Ascending aorta (tissue), 2 donors: ENCODE results near the gene CACNA2D3. TPM values are rescaled to one million over a fixed set of nuclear protein-coding genes. Genes with fewer than 3 reads are reported as not detected.

Experiments
- DNase-seq, 2 donors: peaks; one replicate each; pipeline ENCODE4 v3.0.0-alpha.2; 2019; ENCODE audit warnings: low spot score in 2 of 2
- H3K27ac ChIP-seq, 2 donors: fragments of 200-600 bp; sonication (generic); one replicate each; pipeline ENCODE4 v1.5.1; 2016 to 2017; ENCODE audit warnings: mild to moderate bottlenecking in 1 of 2
- H3K27me3 ChIP-seq: fragments of 200-600 bp; sonication (generic); one replicate; pipeline ENCODE4 v1.5.1; 2017
- H3K36me3 ChIP-seq, 2 donors: fragments of 200-600 bp; sonication (generic); one replicate each; pipeline ENCODE4 v1.5.1; 2016
- H3K4me1 ChIP-seq, 2 donors: fragments of 200-600 bp; sonication (generic); one replicate each; pipeline ENCODE4 v1.5.1; 2016 to 2017; ENCODE audit warnings: mild to moderate bottlenecking in 1 of 2
- H3K4me3 ChIP-seq, 2 donors: fragments of 200-600 bp; sonication (generic); one replicate each; pipeline ENCODE4 v1.5.1; 2016 to 2017; ENCODE audit warnings: mild to moderate bottlenecking in 1 of 2
- H3K9me3 ChIP-seq, 2 donors: fragments of 200-600 bp; sonication (generic); one replicate each; pipeline ENCODE4 v1.5.1; 2016
- intact Hi-C: fragments of 100-400 bp; cut with DNase I; formaldehyde crosslinking; loops from one replicate; pipeline ENCODE4 v1.15.1; 2023
- total RNA-seq: library from RNA; depleted of rRNA; stranded (reverse); fragments of >200 nt; gene quantifications from one replicate; pipeline ENCODE4 v1.1.0, GENCODE V29; 2016
- TF ChIP-seq, protein P1 (sequence below), 3 experiments: fragments of 200-600 bp in 2 of 3; fragments of 450-650 bp in 1 of 3; sonication (generic) in 2 of 3; IDR thresholded peaks; one replicate each; pipeline ENCODE4 v1.5.1; 2016 to 2019; ENCODE audit warnings: antibody characterized with exemption in 3 of 3, mild to moderate bottlenecking in 1 of 3, moderate library complexity in 1 of 3

Gene CACNA2D3
- total RNA-seq, 1 donor from 2014 or later, result not detected

DNA sequence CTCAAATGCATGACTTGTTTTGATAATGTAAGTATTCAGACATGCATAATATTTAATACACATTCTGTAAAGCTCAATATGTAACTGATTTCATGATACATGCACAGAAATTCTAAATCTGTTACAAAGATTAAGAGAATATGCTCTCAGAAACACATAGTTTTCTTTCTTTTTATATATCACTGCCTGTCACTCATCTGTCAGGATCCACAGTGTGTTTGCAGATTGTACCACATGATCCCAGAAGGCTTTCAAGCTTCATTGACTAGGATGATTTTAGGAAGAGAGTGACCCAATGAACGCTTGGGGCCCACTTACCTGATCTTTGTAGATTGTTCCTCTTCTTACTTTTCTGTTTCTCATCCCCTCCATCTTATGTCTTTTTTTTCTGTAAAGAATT, 261.9 kb downstream of the CACNA2D3 start:
- no peaks in the 10 kb centered on the region for H3K9me3 ChIP-seq
- no peak for DNase-seq
- no peak overlapping the region for H3K4me3 ChIP-seq
- intact Hi-C loops, result no loop called here
- H3K27ac ChIP-seq, result no peak overlapping the region
- no peaks in the 10 kb centered on the region for H3K27me3 ChIP-seq
- TF ChIP-seq, protein P1, sequence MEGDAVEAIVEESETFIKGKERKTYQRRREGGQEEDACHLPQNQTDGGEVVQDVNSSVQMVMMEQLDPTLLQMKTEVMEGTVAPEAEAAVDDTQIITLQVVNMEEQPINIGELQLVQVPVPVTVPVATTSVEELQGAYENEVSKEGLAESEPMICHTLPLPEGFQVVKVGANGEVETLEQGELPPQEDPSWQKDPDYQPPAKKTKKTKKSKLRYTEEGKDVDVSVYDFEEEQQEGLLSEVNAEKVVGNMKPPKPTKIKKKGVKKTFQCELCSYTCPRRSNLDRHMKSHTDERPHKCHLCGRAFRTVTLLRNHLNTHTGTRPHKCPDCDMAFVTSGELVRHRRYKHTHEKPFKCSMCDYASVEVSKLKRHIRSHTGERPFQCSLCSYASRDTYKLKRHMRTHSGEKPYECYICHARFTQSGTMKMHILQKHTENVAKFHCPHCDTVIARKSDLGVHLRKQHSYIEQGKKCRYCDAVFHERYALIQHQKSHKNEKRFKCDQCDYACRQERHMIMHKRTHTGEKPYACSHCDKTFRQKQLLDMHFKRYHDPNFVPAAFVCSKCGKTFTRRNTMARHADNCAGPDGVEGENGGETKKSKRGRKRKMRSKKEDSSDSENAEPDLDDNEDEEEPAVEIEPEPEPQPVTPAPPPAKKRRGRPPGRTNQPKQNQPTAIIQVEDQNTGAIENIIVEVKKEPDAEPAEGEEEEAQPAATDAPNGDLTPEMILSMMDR (IDR thresholded peaks at IDR 0.05), result no peak
- no peaks in the 10 kb centered on the region for H3K4me1 ChIP-seq
- no peaks in the 10 kb centered on the region for H3K36me3 ChIP-seq

DNA sequence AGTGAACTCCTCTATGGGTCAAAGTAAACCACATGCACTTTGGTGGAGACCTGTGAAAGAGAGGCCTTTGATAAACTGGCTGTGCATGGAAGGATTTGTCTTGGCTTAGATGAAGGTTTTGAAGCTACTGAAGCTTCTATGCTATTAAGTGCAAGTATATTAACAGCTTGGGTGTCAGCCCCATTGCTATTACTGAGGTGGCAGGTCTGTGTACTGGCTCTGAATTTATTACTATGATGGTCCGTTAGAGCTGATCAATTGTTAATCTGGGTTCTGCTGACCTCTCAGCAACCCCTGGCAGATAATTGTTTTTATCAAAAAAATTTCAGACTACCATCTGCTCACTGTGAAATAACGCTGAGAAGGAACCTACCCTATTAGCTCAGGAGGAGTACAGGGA, 268.2 kb downstream of the CACNA2D3 start:
- no peak overlapping the region for H3K4me3 ChIP-seq
- no peak overlapping the region for H3K27ac ChIP-seq
- no peaks in the 10 kb centered on the region for H3K4me1 ChIP-seq
- intact Hi-C loops, result no loop called here
- no peaks in the 10 kb centered on the region for H3K36me3 ChIP-seq
- no peak for DNase-seq
- TF ChIP-seq, protein P1 (IDR thresholded peaks at IDR 0.05), result no peak
- H3K9me3 ChIP-seq, result no peaks in the 10 kb centered on the region
- no peaks in the 10 kb centered on the region for H3K27me3 ChIP-seq

DNA sequence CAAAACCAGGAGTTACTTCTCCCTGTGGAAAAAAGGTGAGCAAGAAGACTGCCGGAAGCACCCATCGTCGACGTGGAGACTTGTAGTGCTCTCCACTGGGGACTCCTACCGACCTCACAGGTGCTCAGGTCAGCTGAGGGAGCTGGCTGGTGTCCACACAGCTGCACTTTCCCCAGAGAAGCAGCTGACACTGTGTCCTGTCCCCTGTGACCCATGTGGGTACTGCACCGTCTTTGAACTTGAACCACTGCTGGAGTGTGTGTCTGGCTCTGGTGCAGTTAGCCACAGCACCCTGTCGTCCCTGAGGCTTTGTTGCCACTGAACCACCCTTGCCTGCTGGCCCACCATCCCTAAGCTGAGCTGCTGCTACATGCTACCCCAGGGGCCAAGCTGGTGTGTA, 270.8 kb downstream of the CACNA2D3 start:
- Histone ChIP-seq H3K4me1 (no peaks in the 10 kb centered on the region), H3K27me3 (no peaks in the 10 kb centered on the region), H3K27ac (no peak overlapping the region), H3K9me3 (no peaks in the 10 kb centered on the region), H3K36me3 (no peaks in the 10 kb centered on the region), H3K4me3 (no peak overlapping the region)
- intact Hi-C loops, result no loop called here
- TF ChIP-seq, protein P1 (IDR thresholded peaks at IDR 0.05), result no peak
- DNase-seq, result no peak

DNA sequence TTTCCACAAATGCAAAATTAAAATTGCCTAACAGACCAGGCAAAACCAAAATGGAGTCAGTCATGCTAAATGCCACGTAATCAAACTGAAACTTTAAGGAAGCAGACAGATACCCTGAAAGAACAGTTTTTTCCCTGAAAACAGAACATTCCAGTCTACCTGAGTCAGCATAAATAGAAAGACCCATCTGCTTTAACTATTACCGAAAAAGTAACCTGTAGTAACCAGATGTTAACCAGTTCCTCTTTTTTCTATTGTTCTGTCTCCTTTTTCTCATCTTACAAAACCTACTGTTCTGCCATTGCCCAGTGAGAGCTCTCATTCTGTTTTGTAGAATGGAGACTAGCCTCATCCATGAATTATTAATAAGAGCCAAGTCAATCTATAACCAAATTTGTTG, 286.0 kb downstream of the CACNA2D3 start:
- intact Hi-C loops, result no loop called here
- H3K4me1 ChIP-seq, result no peaks in the 10 kb centered on the region

DNA sequence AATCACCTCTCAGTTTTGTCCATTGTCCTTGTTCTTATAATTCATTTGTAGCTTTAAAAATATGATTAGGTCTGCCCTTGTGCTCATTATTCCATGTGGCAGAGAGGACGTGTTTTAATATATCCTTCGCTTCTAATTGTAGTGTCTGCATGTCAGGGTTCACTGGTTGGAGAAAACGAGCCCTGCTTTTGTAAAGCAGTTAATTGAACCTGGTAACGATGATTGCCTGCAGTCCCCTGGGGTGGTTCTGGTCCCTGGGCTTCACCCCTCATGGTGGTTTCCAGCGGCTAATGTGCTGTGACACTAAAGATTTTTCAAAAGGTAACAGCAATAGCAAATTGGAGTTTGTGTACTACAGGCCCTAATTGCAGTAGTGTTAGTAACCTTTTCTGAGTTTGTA, 299.6 kb downstream of the CACNA2D3 start:
- TF ChIP-seq, protein P1 (IDR thresholded peaks at IDR 0.05), result no peak
- intact Hi-C loops, result loop anchor here (10.0 kb wide), 1 partner anchor 1833 kb away; no protein-coding TSS in a partner anchor
- no peak for DNase-seq
- Histone ChIP-seq H3K27ac (no peak overlapping the region), H3K4me3 (no peak overlapping the region), H3K9me3 (no peaks in the 10 kb centered on the region), H3K27me3 (no peaks in the 10 kb centered on the region), H3K4me1 (no peaks in the 10 kb centered on the region), H3K36me3 (no peaks in the 10 kb centered on the region)

More for the DNA sequence above, 286.0 kb downstream of the CACNA2D3 start:
- Histone ChIP-seq H3K27ac (no peak overlapping the region), H3K27me3 (no peaks in the 10 kb centered on the region), H3K9me3 (no peaks in the 10 kb centered on the region), H3K36me3 (no peaks in the 10 kb centered on the region), H3K4me3 (no peak overlapping the region)
- TF ChIP-seq, protein P1 (IDR thresholded peaks at IDR 0.05), result no peak
- DNase-seq, result no peak

DNA sequence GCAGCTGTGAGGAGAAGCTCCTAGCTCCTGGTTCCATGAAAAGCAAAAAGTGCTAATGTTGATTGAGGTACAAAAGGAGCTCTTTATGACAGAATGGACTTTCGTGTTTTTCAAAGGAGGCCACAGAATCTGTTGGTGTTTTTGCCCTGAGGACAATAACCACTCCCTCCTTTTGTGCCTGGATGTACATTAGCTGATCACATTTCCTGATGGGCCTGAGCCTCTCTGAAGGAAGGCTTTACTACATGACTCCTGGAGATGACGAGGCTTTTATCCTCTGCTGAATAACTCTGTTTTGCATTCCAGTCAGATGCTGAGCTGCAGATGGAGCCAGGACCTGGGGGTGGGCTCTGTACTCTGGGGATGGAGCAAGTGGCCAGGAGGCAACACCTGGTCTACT, 301.9 kb downstream of the CACNA2D3 start:
- TF ChIP-seq, protein P1 (IDR thresholded peaks at IDR 0.05), result no peak
- Histone ChIP-seq H3K9me3 (no peaks in the 10 kb centered on the region), H3K4me1 (no peaks in the 10 kb centered on the region), H3K27me3 (no peaks in the 10 kb centered on the region), H3K4me3 (no peak overlapping the region), H3K36me3 (no peaks in the 10 kb centered on the region), H3K27ac (no peak overlapping the region)
- no peak for DNase-seq
- intact Hi-C loops, result loop anchor here (10.0 kb wide), 1 partner anchor 1831 kb away; no protein-coding TSS in a partner anchor
